HG02840 (cell line): ENCODE results near the gene COL1A2.
A peak's percentile ranks its signal among the peaks of the same experiment; 100 is the strongest.

Source experiments
- ATAC-seq: cut with Tn5 transposase; IDR thresholded peaks from one replicate; pipeline ENCODE4 v1.9.1; 2021; ENCODE audit warnings: mild to moderate bottlenecking, moderate library complexity, moderate number of reproducible peaks; ENCODE audit not compliant: unreplicated experiment, low FRiP score

The COL1A2 gene

GRCh38 chr7:94431619-94432280 is 37.1 kb downstream of the COL1A2 start:
- ATAC-seq: no peak

DNA sequence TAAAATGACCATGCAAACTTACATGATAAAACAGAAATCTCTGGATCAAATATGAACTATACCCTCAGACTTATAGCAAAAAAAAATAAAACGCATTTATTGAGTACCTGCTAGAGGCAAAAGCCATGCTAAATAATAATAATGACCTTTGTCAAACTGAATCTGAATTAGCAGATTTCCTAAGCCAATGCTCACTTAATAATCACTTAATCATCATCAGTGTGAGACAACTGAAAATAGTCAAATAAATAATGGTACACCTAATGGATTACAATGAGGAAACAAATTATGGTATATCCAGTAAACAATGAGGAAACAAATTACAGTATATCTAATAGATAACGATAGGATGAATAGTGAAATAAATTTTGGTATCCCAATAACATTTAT is 37.6 kb downstream of the COL1A2 start:
- no peak for ATAC-seq

DNA sequence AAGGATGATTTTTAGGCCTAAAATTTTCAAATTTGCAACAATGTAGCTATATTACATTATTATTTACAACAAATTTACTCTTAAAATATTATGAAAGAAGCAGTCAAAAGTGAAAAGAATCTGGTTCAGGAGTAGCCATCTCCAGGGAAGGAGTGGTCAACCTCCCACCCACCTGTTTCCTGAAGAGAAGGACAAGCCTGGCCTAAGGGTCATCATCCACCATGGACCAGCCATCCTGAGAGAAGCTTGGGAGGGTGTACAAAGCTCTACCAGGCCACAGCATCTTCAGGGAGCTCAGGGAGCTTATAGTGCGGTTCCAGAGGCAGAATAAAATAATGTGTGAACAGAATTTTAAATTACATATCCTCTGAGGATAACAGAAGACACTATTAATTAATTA is 38.1 kb downstream of the COL1A2 start:
- ATAC-seq: no peak

DNA sequence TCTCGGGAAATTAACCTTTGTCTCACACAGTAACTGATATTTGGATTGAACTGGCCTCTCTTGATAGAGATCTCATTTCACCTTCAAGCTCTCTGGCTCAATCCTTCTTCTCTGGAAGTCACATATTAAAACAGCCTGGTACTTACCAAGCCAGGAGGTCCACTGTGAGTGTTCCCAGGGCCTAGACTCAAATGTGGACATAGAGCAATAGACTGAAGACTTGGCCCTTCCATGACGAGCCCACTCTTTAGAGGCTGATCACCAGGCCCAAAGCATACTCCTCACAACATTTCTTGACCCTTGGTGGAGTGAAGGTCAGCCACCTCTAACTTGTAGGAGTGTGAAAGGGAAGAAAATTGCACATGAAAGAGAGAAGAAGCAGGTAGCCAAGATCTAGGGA is 38.5 kb downstream of the COL1A2 start:
- ATAC-seq: no peak

GRCh38 chr7:94434042-94434441 is 39.3 kb downstream of the COL1A2 start:
- no peak for ATAC-seq

GRCh38 chr7:94436018-94436604 is 41.4 kb downstream of the COL1A2 start:
- peak; percentile 91 for ATAC-seq

GRCh38 chr7:94436700-94437099 is 42.0 kb downstream of the COL1A2 start:
- no peak for ATAC-seq

GRCh38 chr7:94439893-94440381 is 45.2 kb downstream of the COL1A2 start:
- no peak for ATAC-seq

- ATAC-seq: no peak
Observed at GRCh38 chr7:94440451-94441039, 45.9 kb downstream of the COL1A2 start.

- no peak for ATAC-seq
Observed at GRCh38 chr7:94441138-94441537, 46.4 kb downstream of the COL1A2 start.

- no peak for ATAC-seq
Observed at GRCh38 chr7:94442639-94443038, 47.9 kb downstream of the COL1A2 start.

GRCh38 chr7:94444813-94445212 is 50.1 kb downstream of the COL1A2 start:
- ATAC-seq: no peak

DNA sequence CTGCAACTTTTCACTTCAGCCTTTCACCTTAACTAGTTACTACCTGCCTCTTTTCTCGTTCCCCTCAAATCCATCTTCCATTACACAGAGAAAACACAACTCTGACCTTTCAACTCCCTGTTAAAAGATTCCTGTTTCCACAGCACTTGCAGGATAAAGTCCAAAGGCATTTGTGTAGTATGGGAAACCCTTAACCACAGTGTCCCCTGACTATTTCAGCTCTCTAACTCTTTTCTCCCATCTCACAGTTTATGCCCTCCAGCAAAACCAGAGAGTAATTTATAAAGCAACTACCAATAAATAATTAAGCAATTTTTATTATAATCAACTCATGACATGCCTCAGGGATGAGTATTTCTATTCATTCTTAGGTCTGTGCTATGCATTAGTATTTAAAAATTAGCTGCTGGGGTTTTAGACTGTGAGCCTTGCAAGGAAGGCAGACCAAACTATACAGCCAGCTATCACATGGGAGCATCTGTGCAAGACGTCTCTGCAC is 51.0 kb downstream of the COL1A2 start:
- no peak for ATAC-seq

- ATAC-seq: no peak
Observed at GRCh38 chr7:94446308-94446707, 51.6 kb downstream of the COL1A2 start.

DNA sequence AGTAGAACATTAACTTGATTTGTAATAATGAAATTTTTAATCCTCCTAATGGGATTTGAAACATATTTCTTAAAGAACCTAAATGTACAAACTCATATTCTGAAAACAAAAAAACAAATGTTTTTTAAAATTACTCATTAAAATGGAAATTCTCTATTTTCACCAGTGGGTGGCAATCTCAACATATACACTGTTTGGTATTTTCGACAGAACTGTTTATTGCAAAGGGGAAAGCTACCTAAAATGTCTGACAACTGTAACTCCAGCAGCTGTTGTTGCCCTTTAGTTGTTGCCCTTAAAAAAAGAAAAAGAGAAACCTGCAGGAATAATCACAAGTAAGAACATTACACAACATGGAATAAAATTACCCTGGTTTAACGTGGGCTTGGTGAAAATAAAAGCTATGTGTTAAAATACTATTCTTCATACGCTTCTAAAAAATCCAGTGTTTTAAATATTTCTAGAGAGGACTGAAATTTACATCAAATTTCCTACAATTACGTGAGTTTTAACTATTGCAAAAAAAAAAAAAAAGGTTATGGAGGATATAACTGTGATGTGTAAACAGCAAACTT is 54.5 kb downstream of the COL1A2 start:
- no peak for ATAC-seq

DNA sequence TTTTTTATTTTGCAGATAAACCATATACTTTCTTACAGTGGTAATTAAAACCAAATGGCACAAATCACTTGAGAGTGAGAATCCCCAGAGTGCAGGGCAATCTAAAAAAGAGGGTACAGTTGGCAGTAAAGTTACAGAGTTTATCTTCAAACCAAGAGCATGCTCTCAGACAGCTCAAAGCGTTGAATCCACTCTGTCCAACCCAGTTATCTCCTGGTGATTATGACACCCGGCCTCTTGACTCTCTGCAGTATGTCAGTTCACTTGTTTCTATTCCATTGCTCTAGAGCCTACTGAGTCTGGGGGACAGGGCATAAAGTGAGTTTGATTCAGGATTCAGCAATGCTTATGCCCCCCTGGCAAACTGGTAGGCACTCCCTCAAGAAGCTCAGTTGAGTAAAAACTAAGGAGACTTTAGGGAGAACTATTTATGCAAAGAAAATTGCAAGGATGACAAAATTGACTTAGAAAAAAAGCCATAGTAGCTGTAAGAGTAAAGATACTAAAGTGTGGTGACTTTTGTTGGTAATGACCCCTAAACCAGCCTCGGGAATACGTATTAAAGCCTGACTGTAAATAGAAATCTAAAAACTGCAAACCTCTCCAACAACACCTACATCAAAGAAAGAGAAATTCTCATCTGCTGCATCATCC is 55.5 kb downstream of the COL1A2 start:
- ATAC-seq: no peak

DNA sequence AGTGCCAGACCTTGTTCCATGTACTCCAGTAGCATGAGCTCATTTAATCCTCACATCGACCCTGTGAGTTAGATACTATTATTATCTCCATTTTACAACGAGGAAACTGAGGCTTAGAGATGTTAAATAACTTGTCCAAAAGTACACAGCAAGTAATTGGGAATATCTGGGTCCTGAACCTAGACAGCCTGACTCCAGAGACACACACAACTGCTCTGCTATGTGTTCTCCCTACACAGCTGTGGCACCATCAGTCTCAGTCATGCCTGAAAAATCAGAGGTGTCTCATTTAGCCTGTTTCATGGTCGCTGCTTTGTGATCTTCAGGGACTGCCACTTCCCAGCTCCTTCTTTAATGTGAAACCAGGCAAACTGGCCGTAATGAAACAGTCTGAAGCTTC is 56.5 kb downstream of the COL1A2 start:
- no peak for ATAC-seq

- ATAC-seq: no peak
Observed at GRCh38 chr7:94452239-94452638, 57.5 kb downstream of the COL1A2 start.

GRCh38 chr7:94453898-94454297 is 59.2 kb downstream of the COL1A2 start:
- no peak for ATAC-seq

GRCh38 chr7:94458041-94458440 is 63.3 kb downstream of the COL1A2 start:
- ATAC-seq: no peak

DNA sequence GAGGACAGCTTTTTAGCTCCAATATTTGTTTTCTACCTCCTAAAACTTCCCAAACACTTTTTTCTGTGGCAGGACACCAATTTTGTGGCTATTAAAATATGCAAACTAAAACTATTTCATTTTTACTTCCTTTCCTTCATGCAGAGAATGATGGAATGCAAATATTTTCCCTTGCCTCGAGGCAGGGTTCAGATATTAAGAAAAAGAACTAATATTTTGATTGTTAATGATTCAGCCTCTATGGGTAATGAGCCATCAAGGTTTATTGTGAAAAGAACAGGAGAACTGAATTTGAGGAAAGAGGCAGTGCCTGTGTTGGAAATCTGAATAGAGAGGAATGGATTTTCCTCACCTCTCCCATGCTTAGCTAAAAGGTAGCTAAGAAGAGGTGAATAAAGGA is 71.8 kb downstream of the COL1A2 start:
- no peak for ATAC-seq
